Prostate gland (tissue), 2 donors: ENCODE measurements around the gene DEK.

Experiments
- CTCF ChIP-seq, 4 experiments: fragments of 200-600 bp in 2 of 4; fragments of 450-650 bp in 2 of 4; sonication (generic) in 2 of 4; IDR thresholded peaks; 1 replicate in 3 of 4; 2 replicates in 1 of 4; pipeline ENCODE4 v1.5.1; 2016 to 2019; ENCODE audit warnings: antibody characterized with exemption in 4 of 4, mild to moderate bottlenecking in 2 of 4, moderate library complexity in 2 of 4
- POLR2A ChIP-seq: fragments of 450-650 bp; IDR thresholded peaks from one replicate; pipeline ENCODE4 v1.6.1; 2016; ENCODE audit warnings: antibody characterized with exemption, mild to moderate bottlenecking
- POLR2AphosphoS5 ChIP-seq: sonication (generic); formaldehyde crosslinking; IDR thresholded peaks from one replicate; pipeline ENCODE4 v1.6.1; 2017; ENCODE audit warnings: antibody characterized with exemption

GRCh38 chr6:18204691-18205090 is 59.6 kb downstream of the DEK start:
- no peak for TF ChIP-seq CTCF (IDR thresholded peaks at IDR 0.05)
- TF ChIP-seq POLR2AphosphoS5 = no peak
- no peak for TF ChIP-seq POLR2A
